Psoas muscle (tissue), 8 donors: ENCODE results near the gene ESR2. TPM values are rescaled to one million over a fixed set of nuclear protein-coding genes. Genes with fewer than 3 reads are reported as not detected.

Experiments used
- ATAC-seq, 4 donors: fragments of 200-7000 bp; cut with Tn5 transposase; one replicate each; pipeline ENCODE4 v1.9.1; 2020; ENCODE audit warnings: moderate library complexity in 3 of 4, mild to moderate bottlenecking in 2 of 4
- DNase-seq, 2 donors: peaks; one replicate each; pipeline ENCODE4 v3.0.0-alpha.2; 2020
- H3K27ac ChIP-seq: fragments of 200-600 bp; one replicate; pipeline ENCODE4 v1.8.0; 2022
- H3K27me3 ChIP-seq, 3 donors: fragments of 200-600 bp in 1 of 3; one replicate each; pipeline versions ENCODE4 v1.6.1 to v1.8.0; 2013 to 2022; ENCODE audit warnings: low read length in 2 of 3, mild to moderate bottlenecking in 2 of 3, moderate library complexity in 1 of 3; ENCODE audit not compliant: insufficient read depth in 3 of 3
- H3K36me3 ChIP-seq, 2 donors: fragments of 200-600 bp in 1 of 2; one replicate each; pipeline versions ENCODE4 v1.6.1 to v1.8.0; 2013 to 2022; ENCODE audit warnings: low read depth in 1 of 2, mild to moderate bottlenecking in 1 of 2, moderate library complexity in 1 of 2; ENCODE audit not compliant: insufficient read depth in 1 of 2
- H3K4me1 ChIP-seq: fragments of 200-600 bp; one replicate; pipeline ENCODE4 v1.8.0; 2022
- H3K4me3 ChIP-seq: fragments of 200-600 bp; one replicate; pipeline ENCODE4 v1.8.0; 2022; ENCODE audit warnings: mild to moderate bottlenecking
- H3K9me3 ChIP-seq: fragments of 200-600 bp; one replicate; pipeline ENCODE4 v1.8.0; 2022
- WGBS, 3 donors: extraction: QIAGEN DNeasy Blood & Tissue Kit; methylation state at CpG; one replicate each; pipeline versions ENCODE4 v1.1.6 to v1.1.7; 2013; 5-methylcytosine and 5-hydroxymethylcytosine counted together
- intact Hi-C, 2 donors: fragments of 100-400 bp; cut with DNase I; formaldehyde crosslinking; loops; one replicate each; pipeline versions ENCODE4 v1.11.0 to v1.14.2; 2022
- polyA plus RNA-seq, 3 donors: library from polyadenylated mRNA; stranded (reverse); fragments of 200-250 nt; gene quantifications; one replicate each; pipeline ENCODE4 v1.2.3, GENCODE V29; 2013
- total RNA-seq, 4 donors: library from RNA; stranded (reverse); fragmentation: NEBNext Ultra II Directional in 2 of 4; extraction: Animal tissue kit (Norgen Biotek cat#: 25700) in 2 of 4; gene quantifications; one replicate each; pipeline versions ENCODE4 v1.2.1 to v1.2.4, GENCODE V29; 2021 to 2023
- TF ChIP-seq, protein P1 (sequence below): fragments of 200-600 bp; IDR thresholded peaks from one replicate; pipeline ENCODE4 v1.8.0; 2022; ENCODE audit warnings: antibody characterized with exemption
- donor health status: healthy with polysubstance abuse.
- donor health status: DM: no; HTN: no; CAD: no; lungs with moderate emphysema.
- donor health status: Bipolar disorder and iron deficiency.
- donor health status: healthy.
- donor health status: DM: yes; HTN: yes; CAD: no.
- donor health status: DM: no; HTN: no; CAD: no.
- donor health status: DM: no; HTN: no; CAD: no.
- donor health status: DM: yes; HTN: yes; CAD: no.

ESR2 gene
- total and polyA plus RNA-seq, 7 donors: 0.21 to 1.5 (median 0.77) TPM; not detected in 2

DNA sequence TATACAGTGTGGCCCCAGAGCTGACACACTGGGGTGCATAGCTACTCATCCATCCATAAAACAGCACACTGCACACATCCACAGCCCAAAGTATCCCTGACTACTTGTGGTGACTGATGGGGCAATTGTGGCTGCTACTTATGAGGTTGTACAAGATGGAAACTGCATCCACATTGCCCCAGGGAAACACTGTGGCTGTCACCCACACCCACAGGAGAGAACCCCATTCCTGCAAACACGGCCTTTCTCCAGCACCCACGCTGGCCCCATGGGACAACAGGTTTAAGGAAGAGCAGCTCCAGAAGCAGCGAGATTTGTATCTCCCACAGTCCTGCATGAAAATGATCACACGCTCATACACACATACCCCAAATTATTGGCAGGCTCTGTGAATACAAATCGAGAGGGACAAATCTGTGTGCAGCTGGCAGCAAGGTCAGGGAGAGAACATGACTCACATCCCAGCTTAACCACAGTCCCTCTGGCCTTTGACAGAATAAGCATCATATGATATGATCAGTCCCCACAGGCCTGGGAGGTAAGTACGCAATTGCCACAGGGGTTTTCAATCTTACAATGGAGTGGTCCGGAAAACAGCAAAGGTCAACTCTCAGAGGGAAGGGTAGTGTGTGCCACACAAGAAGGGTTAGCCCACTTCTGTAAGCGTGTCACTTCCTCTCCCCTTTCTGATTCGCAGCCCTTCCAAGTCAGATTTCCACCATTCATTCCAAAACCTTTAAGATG, 61.9 kb downstream of the ESR2 start:
- intact Hi-C loops: loop anchor here in 1 of 2 donors (5.0 kb wide), 1 partner anchor 70 kb away; no protein-coding TSS in a partner anchor
- ATAC-seq: peak; percentile 89 to 97 (median 94)
- Histone ChIP-seq H3K9me3 (no peaks in the 10 kb centered on the region), H3K27ac (peak overlapping the region; percentile 90), H3K27me3 (no peaks in the 10 kb centered on the region), H3K4me3 (no peak overlapping the region), H3K36me3 (peaks cover 7 to 56% of the 10 kb centered on the region in 2 donors), H3K4me1 (peaks cover 24% of the 10 kb centered on the region)
- peak in 1 of 2 donors; percentile 55 for DNase-seq
- TF ChIP-seq, protein P1, sequence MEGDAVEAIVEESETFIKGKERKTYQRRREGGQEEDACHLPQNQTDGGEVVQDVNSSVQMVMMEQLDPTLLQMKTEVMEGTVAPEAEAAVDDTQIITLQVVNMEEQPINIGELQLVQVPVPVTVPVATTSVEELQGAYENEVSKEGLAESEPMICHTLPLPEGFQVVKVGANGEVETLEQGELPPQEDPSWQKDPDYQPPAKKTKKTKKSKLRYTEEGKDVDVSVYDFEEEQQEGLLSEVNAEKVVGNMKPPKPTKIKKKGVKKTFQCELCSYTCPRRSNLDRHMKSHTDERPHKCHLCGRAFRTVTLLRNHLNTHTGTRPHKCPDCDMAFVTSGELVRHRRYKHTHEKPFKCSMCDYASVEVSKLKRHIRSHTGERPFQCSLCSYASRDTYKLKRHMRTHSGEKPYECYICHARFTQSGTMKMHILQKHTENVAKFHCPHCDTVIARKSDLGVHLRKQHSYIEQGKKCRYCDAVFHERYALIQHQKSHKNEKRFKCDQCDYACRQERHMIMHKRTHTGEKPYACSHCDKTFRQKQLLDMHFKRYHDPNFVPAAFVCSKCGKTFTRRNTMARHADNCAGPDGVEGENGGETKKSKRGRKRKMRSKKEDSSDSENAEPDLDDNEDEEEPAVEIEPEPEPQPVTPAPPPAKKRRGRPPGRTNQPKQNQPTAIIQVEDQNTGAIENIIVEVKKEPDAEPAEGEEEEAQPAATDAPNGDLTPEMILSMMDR: no peak
- WGBS, 3 donors: 39 to 46% (median 40%) methylated on average over 9 of the region's 9 CpGs

DNA sequence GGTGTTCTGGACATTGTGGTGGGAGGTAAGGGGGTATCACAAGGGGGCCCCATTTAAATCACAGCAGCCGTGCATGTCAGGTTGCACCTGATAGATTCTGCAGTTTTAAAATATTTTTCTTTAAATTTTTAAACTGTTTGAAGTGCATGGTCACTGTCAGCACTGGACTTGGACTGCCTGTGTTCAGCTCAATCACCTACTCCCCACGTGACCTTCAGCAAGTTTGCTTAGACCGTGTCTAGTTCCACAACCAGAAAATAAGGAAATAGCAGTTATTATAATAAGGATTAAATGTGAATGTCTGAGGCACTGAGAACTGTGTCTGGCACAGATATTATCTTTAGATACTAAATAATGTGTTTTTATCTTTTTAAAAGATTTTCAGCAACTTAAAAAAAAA, 64.7 kb downstream of the ESR2 start:
- Histone ChIP-seq H3K4me3 (no peak overlapping the region), H3K4me1 (peaks cover 36% of the 10 kb centered on the region), H3K27me3 (no peaks in the 10 kb centered on the region), H3K36me3 (peaks cover 7 to 83% of the 10 kb centered on the region in 2 donors), H3K27ac (peak overlapping the region; percentile 90), H3K9me3 (no peaks in the 10 kb centered on the region)
- WGBS, 3 donors: 78 to 88% (median 83%) methylated on average over 3 of the region's 3 CpGs
- intact Hi-C loops: no loop called here
- TF ChIP-seq, protein P1: no peak
- no peak for DNase-seq
- no peak for ATAC-seq

DNA sequence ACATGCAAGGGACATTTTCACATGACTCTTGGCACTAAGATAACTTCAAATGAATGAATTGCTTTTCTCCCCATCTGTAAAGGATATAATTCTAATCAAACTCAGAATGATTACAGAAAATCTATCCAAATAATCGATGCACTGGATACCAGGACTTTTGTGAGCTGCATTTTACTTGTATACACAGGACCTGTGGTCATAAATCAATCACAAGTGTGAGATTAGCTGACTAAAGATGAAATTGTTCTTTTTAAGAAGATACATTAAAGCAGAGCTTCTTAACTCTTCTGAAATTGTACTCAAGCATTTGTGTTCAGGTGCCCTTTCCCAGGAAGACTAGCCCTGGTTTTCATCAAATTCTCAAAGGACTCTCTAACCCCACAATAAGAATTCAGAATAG, 66.3 kb downstream of the ESR2 start:
- peaks cover 9 to 97% of the 10 kb centered on the region in 2 donors for H3K36me3 ChIP-seq
- H3K27me3 ChIP-seq: no peaks in the 10 kb centered on the region
- no peak overlapping the region for H3K4me3 ChIP-seq
- no peaks in the 10 kb centered on the region for H3K9me3 ChIP-seq
- ATAC-seq (no peak), DNase-seq (no peak)
- intact Hi-C loops: no loop called here
- peaks cover 43% of the 10 kb centered on the region for H3K4me1 ChIP-seq
- WGBS, 3 donors: 91 to 97% (median 95%) methylated on average over 1 of the region's 1 CpG
- TF ChIP-seq, protein P1: no peak
- H3K27ac ChIP-seq: peak overlapping the region; percentile 90

DNA sequence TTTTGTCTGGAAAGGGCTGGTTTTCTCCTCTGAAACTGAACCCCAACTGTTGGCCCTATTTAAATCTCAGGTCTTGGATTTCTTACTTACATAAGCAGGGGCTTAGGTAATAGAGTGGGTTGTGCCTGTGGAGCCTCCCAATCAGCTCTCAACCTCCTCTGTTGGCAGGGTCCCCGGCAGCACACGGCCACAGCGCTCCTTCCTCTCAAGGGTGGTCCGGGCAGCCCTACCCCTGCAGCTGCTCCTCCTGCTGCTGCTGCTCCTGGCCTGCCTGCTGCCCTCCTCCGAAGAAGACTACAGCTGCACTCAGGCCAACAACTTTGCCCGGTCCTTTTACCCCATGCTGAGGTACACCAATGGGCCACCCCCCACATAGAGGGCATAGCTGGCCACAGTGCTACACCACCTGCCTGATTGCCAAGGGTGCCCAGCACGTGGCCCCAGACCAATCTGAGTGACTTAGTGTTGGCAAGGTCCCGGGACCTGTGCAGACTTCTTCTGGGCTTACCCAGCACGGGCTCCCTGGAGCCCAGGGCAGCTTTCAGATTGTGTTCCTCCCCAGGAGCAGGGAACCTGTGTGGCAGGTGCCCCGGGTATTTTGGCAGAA, 68.9 kb downstream of the ESR2 start:
- WGBS, 3 donors: 27 to 49% (median 40%) methylated on average over 10 of the region's 10 CpGs
- intact Hi-C loops: no loop called here
- TF ChIP-seq, protein P1: no peak
- DNase-seq (peak in 1 of 2 donors; percentile 63), ATAC-seq (peak; percentile 32 to 69 (median 61))
- H3K4me3 ChIP-seq: peak overlapping the region; percentile 13
- H3K36me3 ChIP-seq: peaks cover 9 to 100% of the 10 kb centered on the region in 2 donors
- H3K27me3 ChIP-seq: no peaks in the 10 kb centered on the region
- H3K27ac ChIP-seq: peak overlapping the region; percentile 90
- H3K4me1 ChIP-seq: peaks cover 41% of the 10 kb centered on the region
- no peaks in the 10 kb centered on the region for H3K9me3 ChIP-seq
